ENCODE results near the gene AS3MT.

AS3MT gene

DNA sequence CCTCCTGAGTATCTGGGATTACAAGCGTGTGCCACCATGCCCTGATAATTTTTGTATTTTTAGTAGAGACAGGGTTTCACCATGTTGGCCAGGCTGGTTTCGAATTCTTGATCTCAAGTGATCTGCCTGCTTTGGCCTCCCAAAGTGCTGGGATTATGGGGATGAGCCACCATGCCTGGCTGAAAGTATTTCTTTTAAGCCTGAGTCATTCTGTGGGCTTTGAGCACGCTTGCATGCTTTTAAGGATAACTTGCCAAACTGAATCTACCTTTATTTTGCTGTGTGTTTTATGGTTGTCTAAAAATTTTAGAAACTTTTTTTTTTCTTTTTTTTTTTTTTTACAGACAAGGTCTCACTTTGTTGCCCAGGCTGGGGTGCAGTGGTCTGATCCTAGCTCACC, 82.0 kb downstream of the AS3MT start:
- TF ChIP-seq, protein P1, sequence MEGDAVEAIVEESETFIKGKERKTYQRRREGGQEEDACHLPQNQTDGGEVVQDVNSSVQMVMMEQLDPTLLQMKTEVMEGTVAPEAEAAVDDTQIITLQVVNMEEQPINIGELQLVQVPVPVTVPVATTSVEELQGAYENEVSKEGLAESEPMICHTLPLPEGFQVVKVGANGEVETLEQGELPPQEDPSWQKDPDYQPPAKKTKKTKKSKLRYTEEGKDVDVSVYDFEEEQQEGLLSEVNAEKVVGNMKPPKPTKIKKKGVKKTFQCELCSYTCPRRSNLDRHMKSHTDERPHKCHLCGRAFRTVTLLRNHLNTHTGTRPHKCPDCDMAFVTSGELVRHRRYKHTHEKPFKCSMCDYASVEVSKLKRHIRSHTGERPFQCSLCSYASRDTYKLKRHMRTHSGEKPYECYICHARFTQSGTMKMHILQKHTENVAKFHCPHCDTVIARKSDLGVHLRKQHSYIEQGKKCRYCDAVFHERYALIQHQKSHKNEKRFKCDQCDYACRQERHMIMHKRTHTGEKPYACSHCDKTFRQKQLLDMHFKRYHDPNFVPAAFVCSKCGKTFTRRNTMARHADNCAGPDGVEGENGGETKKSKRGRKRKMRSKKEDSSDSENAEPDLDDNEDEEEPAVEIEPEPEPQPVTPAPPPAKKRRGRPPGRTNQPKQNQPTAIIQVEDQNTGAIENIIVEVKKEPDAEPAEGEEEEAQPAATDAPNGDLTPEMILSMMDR (IDR thresholded peaks at IDR 0.05; ENCODE audit: low read length, missing control alignments) = no peak
- H3K4me3 ChIP-seq (replicated peaks; ENCODE audit: low read depth, low read length) = no peak overlapping the region
- no peak for DNase-seq (ENCODE audit: low read depth)

Measured in fibroblast of pulmonary artery (primary cell).